HL-60 (cell line): Measurements from ENCODE around the gene TUBGCP6.

Source experiments
- GABPA ChIP-seq: IDR thresholded peaks from 2 replicates; pipeline ENCODE4 v1.6.1; 2012; ENCODE audit warnings: low read depth
- TF ChIP-seq, protein P1 (sequence below): IDR thresholded peaks from one replicate; pipeline ENCODE4 v1.5.1; 2011; ENCODE audit warnings: low read length, control low read depth, inconsistent platforms; ENCODE audit not compliant: insufficient read depth
- TF ChIP-seq, protein P2 (sequence below): IDR thresholded peaks from 2 replicates; pipeline ENCODE4 v1.6.1; 2012; ENCODE audit warnings: low read depth; ENCODE audit not compliant: insufficient replicate concordance

DNA sequence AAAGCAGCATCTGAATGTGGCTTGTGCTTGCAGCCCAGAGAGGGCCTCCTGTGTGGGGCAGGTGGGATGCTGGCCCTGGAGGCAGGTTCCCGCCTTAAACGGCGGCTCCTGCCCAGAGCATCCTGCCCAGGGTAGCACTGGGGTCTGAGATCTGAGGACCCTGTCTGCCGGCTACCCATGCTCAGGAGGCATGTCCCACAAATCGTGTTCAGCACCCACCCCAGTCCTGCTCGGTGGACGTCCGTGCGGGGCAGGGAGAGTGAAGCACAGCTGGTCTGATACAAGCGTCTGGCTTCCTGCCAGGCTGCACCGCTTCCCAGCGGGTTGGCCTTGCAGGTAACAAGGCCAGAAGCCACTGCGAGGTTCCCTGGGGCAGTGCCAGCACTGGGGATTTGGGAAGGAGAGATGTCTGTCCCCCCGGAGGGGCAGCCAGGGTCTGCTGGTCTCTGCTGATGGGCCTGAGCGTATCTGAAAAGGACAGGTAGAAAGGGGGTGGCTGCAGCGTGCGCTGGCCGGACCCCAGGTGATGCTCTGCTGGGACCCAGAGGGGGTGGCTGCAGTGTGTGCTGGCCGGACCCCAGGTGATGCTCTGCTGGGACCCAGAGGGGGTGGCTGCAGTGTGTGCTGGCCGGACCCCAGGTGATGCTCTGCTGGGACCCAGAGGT lies 55.5 kb downstream of the TUBGCP6 start:
- TF ChIP-seq, protein P1, sequence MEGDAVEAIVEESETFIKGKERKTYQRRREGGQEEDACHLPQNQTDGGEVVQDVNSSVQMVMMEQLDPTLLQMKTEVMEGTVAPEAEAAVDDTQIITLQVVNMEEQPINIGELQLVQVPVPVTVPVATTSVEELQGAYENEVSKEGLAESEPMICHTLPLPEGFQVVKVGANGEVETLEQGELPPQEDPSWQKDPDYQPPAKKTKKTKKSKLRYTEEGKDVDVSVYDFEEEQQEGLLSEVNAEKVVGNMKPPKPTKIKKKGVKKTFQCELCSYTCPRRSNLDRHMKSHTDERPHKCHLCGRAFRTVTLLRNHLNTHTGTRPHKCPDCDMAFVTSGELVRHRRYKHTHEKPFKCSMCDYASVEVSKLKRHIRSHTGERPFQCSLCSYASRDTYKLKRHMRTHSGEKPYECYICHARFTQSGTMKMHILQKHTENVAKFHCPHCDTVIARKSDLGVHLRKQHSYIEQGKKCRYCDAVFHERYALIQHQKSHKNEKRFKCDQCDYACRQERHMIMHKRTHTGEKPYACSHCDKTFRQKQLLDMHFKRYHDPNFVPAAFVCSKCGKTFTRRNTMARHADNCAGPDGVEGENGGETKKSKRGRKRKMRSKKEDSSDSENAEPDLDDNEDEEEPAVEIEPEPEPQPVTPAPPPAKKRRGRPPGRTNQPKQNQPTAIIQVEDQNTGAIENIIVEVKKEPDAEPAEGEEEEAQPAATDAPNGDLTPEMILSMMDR = no peak
- no peak for TF ChIP-seq GABPA
- TF ChIP-seq, protein P2, sequence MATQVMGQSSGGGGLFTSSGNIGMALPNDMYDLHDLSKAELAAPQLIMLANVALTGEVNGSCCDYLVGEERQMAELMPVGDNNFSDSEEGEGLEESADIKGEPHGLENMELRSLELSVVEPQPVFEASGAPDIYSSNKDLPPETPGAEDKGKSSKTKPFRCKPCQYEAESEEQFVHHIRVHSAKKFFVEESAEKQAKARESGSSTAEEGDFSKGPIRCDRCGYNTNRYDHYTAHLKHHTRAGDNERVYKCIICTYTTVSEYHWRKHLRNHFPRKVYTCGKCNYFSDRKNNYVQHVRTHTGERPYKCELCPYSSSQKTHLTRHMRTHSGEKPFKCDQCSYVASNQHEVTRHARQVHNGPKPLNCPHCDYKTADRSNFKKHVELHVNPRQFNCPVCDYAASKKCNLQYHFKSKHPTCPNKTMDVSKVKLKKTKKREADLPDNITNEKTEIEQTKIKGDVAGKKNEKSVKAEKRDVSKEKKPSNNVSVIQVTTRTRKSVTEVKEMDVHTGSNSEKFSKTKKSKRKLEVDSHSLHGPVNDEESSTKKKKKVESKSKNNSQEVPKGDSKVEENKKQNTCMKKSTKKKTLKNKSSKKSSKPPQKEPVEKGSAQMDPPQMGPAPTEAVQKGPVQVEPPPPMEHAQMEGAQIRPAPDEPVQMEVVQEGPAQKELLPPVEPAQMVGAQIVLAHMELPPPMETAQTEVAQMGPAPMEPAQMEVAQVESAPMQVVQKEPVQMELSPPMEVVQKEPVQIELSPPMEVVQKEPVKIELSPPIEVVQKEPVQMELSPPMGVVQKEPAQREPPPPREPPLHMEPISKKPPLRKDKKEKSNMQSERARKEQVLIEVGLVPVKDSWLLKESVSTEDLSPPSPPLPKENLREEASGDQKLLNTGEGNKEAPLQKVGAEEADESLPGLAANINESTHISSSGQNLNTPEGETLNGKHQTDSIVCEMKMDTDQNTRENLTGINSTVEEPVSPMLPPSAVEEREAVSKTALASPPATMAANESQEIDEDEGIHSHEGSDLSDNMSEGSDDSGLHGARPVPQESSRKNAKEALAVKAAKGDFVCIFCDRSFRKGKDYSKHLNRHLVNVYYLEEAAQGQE = no peak
